GM10248 (cell line): ENCODE results near the gene HIVEP2.

Experiments used
- CTCF ChIA-PET: fragments of 300-600 bp; sonication (Branson Sonifier 250); formaldehyde crosslinking; extraction: SDS; loops from one replicate; lab custom pipeline; 2021; ENCODE audit warnings: antibody characterized with exemption; lab: Yijun Ruan, JAX
- POLR2A ChIA-PET: fragments of 350-650 bp; sonication (Branson Sonifier 250); formaldehyde crosslinking; extraction: SDS; loops from one replicate; lab custom pipeline; 2020; ENCODE audit warnings: antibody characterized with exemption; lab: Yijun Ruan, JAX
- DNase-seq: peaks from one replicate; pipeline ENCODE4 v3.0.0; 2012; ENCODE audit errors: extremely low spot score
- CTCF ChIP-seq: IDR thresholded peaks from 2 replicates; pipeline ENCODE4 v1.5.1; 2012; ENCODE audit warnings: mild to moderate bottlenecking, low read depth; ENCODE audit errors: extremely low read depth, missing control alignments, control extremely low read depth

The HIVEP2 gene, protein sequence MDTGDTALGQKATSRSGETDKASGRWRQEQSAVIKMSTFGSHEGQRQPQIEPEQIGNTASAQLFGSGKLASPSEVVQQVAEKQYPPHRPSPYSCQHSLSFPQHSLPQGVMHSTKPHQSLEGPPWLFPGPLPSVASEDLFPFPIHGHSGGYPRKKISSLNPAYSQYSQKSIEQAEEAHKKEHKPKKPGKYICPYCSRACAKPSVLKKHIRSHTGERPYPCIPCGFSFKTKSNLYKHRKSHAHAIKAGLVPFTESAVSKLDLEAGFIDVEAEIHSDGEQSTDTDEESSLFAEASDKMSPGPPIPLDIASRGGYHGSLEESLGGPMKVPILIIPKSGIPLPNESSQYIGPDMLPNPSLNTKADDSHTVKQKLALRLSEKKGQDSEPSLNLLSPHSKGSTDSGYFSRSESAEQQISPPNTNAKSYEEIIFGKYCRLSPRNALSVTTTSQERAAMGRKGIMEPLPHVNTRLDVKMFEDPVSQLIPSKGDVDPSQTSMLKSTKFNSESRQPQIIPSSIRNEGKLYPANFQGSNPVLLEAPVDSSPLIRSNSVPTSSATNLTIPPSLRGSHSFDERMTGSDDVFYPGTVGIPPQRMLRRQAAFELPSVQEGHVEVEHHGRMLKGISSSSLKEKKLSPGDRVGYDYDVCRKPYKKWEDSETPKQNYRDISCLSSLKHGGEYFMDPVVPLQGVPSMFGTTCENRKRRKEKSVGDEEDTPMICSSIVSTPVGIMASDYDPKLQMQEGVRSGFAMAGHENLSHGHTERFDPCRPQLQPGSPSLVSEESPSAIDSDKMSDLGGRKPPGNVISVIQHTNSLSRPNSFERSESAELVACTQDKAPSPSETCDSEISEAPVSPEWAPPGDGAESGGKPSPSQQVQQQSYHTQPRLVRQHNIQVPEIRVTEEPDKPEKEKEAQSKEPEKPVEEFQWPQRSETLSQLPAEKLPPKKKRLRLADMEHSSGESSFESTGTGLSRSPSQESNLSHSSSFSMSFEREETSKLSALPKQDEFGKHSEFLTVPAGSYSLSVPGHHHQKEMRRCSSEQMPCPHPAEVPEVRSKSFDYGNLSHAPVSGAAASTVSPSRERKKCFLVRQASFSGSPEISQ (N-terminal part only)

DNA sequence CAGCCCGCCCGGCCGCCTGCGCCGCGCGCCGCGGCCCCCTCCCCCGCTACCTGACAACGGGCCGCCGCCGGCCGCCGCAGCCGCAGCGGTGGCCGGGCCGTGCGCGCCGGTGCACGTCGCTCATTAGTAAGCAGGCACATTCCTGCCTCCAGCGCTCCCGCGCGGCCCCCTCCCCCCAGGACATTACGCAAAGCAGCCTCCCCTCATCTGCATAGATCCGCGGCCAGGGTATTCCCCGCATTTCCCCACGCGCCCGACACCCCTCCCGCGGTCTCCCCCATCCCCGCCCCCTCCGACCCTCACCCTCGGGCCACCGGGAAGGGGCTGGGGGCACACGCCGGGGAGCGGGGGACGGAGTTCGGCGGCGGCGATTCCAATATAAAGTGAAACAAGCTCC, at the start of gene HIVEP2:
TSS of gene HIVEP2 (minus strand) at position 128 of the 397 bp plus-strand sequence. CDS start 170,438 bp downstream, outside the sequence.
- DNase-seq: peak; percentile 67
- CTCF ChIA-PET: no interaction called here
- no peak for TF ChIP-seq CTCF
- POLR2A ChIA-PET: interaction anchor here (0.6 kb wide), 1 partner anchor 147 kb away, joined by 3 read pairs; no protein-coding TSS in a partner anchor

DNA sequence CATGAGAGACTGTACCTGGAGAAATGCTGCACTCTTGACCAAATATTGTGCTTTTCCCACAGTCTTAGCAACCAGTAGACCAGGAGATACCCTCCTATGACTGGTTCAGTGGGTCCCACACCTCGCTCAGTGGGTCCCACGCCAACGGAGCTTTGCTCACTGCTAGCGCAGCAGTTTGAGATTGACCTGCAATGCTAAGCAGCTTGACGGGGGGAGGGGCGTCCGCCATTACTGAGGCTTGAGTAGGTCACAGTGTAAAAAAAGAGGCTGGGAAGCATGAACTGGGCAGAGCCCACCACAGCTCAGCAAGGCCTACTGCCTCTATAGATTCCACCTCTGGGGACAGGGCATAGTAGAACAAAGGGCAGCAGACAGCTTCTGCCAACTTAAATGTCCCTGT, 49.0 kb upstream of the HIVEP2 start:
- no peak for TF ChIP-seq CTCF
- POLR2A ChIA-PET: no interaction called here
- CTCF ChIA-PET: interaction anchor here (1.4 to 1.6 kb wide), 2 partner anchors 13 to 31 kb away, joined by 3 to 6 read pairs; no protein-coding TSS in a partner anchor
- DNase-seq: no peak

GRCh38 chr6:142987490-142987889, 42.5 kb upstream of the HIVEP2 start:
- no peak for TF ChIP-seq CTCF
- no peak for DNase-seq
- POLR2A ChIA-PET: no interaction called here
- CTCF ChIA-PET: no interaction called here

DNA sequence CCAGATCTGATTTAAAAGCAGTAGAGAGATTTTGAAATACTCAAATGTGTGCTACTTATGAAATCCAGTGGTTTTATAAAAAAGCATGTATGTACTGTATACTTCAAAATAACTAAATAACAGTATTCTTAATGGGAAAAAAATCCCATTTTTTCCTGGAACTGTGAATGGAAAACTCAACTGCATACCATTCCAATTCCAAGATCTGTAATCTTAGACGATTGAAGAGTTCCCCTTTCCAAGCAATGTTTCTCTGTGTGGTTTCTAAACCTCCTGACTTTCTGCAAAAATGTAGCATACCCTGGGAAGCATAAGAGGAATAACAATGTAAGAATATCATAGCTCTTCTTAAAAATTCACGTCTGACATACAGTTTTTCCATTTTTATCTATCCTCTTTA, 40.3 kb upstream of the HIVEP2 start:
- POLR2A ChIA-PET: no interaction called here
- DNase-seq: no peak
- CTCF ChIA-PET: interaction anchor here (1.0 kb wide), 1 partner anchor 148 kb away, joined by 3 read pairs; no protein-coding TSS in a partner anchor
- TF ChIP-seq CTCF: no peak

DNA sequence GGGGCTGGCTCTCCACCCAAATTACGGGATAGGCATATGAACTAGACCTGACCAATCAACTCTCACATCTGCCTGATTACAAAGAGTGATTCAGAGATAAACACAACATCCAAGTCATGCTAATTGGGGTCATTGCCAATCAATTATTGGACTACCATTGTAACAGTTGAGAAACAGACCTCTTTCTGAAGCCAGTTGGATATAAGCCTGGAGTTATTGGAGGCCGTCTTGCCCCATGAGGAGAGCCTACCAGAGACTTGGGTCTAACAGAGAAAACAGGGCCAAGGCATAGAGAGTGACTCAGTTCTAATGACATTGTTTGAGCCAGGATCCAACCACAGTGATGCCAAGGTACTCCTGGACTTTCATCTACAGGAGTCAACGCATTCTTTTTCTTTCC, 39.4 kb upstream of the HIVEP2 start:
- CTCF ChIA-PET: no interaction called here

More for the DNA sequence above, 39.4 kb upstream of the HIVEP2 start:
- no peak for TF ChIP-seq CTCF
- POLR2A ChIA-PET: no interaction called here
- DNase-seq: no peak
